ENCODE data around the gene DNAH17.

Gene DNAH17

DNA sequence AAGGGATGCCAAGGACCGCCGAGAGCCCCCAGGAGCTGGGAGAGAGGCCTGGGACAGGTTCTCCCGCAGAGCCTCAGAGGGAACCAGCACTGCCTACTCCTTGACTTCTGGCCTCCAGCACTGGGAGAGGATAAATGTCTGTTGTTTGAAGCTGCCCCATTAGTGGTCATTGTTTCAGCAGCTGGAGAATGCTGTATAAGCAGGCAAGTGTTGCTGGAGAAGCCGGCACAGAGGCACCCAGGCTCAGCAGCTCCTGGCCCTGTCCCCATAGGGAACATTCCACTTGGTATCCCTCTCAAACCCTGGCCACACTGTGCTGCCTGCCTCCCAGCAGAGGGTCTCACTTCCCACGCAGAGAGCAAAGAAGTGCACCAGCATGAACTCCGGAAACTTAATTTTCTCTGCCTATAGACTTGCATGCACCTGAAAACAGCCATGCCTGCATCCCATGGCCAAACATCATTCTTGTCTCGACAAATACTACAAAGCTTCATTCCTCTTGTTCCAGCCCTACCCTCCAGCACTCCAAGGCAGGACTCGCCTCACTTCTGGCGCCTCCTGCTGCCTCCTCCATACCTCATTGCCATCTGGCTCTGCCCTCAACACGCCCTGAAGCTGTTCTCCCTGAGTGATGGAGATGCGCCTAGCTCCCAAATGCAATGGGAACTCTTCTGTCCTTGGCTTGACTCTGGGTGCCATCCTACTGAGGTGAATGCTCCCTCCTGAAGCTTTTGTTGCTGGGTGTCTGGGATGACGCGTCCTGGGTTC is 88.1 kb downstream of the DNAH17 start:
- no peak for TF ChIP-seq ZFX (IDR thresholded peaks at IDR 0.05; ENCODE audit: borderline replicate concordance)
- TF ChIP-seq CTCF (IDR thresholded peaks at IDR 0.05), result no peak
- no peak overlapping the region for H3K27ac ChIP-seq

GRCh38 chr17:78488156-78488555 is 89.0 kb downstream of the DNAH17 start:
- H3K27ac ChIP-seq, result no peak overlapping the region

GRCh38 chr17:78486946-78487680 is 90.1 kb downstream of the DNAH17 start:
- TF ChIP-seq ZFX (IDR thresholded peaks at IDR 0.05; ENCODE audit: borderline replicate concordance) (no peak), CTCF (IDR thresholded peaks at IDR 0.05) (no peak)
- no peak overlapping the region for H3K27ac ChIP-seq

More at GRCh38 chr17:78488156-78488555, 89.0 kb downstream of the DNAH17 start:
- no peak for TF ChIP-seq ZFX (IDR thresholded peaks at IDR 0.05; ENCODE audit: borderline replicate concordance)

- TF ChIP-seq ZFX (IDR thresholded peaks at IDR 0.05; ENCODE audit: borderline replicate concordance) (no peak), CTCF (IDR thresholded peaks at IDR 0.05) (no peak)
- H3K27ac ChIP-seq, result no peak overlapping the region
These were observed 90.9 kb downstream of the DNAH17 start for GRCh38 chr17:78486228-78486802.

DNA sequence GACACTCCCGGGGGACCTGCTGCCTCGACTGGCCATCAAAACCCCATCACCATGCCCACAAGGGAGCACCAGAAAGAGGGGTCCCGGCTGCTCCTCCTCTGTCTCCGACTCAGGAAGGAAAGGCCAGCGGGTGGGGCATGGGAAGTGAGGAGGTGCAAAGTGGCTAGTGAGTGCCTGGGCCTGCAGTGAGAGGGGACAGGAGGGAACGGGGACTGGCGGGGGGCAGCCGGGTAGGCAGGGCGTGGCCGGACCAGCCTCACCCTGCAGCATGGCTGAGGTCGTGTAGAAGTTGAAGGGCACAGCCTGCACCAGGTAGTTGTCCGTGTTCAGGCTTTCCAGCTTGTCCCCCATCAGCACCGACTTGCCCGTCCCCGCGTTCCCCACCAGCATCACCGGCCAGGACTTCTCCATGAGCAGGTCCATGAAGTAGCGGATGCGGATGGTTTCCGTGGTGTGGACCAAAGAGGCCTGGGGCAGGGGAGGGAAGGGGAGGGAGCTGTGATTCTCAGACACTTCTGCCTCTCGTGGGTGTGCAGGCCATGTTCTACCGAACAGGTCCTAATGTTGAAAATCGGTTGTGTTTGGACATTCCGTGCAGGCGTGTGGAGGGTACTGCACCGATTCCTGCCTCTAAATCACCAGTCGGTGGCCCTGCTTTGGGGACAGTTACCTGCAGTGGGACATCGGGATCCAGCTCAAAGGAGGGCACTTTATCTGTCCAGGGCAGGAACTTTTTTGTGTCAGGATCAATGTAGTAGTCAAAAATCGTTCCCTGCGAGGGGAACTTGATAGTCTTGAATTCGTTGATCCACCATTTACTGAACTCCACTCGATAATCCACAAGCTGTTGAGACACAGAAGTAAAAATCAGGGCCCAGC is 91.7 kb downstream of the DNAH17 start:
- no peak for TF ChIP-seq ZFX (IDR thresholded peaks at IDR 0.05; ENCODE audit: borderline replicate concordance)
- H3K27ac ChIP-seq, result no peak overlapping the region

DNA sequence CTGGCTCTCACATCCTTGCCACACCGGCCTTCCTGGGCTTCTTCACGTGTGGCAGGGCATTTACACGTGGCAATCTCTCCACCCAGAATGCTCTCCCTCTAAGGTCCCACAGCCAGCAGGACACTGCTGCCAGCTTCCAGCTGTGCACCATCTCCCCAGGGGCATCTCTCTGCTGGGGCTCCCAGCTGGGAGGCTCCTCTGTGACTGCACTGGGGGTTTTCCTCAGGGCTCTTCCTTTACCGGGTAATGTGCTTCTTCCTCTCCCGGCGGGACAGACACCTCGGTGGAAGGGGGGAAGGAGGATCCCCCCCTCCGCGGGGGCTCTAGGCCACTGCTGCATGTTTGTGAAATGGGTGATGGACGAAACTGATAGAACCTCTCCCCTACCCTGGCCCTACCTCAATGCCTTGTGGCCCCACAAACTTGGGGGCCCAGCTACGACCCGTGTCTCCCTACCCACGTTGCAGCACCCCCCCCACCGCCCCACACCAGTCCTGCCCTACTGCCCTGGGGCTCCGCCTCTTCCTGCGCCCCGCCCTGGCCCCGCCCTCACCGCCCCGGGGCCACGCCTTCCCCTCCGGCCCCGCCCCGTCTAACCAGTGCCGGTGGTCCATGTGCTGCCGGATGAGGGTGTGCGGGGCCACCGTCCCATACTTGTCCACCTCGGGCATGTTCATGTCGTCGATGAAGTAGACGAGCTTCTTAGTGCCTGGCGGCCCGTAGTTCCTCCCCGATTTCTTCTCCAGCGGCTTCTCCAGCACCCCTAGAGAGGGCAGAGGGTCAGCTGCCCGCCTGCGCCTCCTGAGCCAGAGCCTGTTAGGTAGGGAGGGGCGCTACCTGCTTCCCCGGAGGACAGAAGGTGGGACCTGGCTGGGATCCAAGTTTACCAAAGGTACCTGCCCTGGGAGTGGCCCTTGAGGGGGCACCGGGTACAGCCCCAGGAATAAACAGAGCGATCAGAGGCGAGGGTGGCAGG is 92.6 kb downstream of the DNAH17 start:
- TF ChIP-seq ZFX (IDR thresholded peaks at IDR 0.05; ENCODE audit: borderline replicate concordance) (no peak), CTCF (IDR thresholded peaks at IDR 0.05) (no peak)
- no peak overlapping the region for H3K27ac ChIP-seq

GRCh38 chr17:78479369-78479768 is 97.8 kb downstream of the DNAH17 start:
- TF ChIP-seq ZFX (IDR thresholded peaks at IDR 0.05; ENCODE audit: borderline replicate concordance) (no peak), CTCF (IDR thresholded peaks at IDR 0.05) (no peak)

More at GRCh38 chr17:78479369-78479768, 97.8 kb downstream of the DNAH17 start:
- no peak overlapping the region for H3K27ac ChIP-seq

All from 22Rv1 (cell line).